Chondrocyte (in vitro differentiated cells): ENCODE data around the gene PSMB2. TPM values are rescaled to one million over a fixed set of nuclear protein-coding genes. Genes with fewer than 3 reads are reported as not detected.

Experiments
- DNase-seq: peaks from one replicate; pipeline ENCODE4 v3.0.0; 2021; ENCODE audit warnings: mixed read lengths, low spot score
- H3K27ac Mint-ChIP-seq: one replicate; pipeline ENCODE4 v1.8.0; 2021; ENCODE audit warnings: mild to moderate bottlenecking, moderate library complexity, mixed read lengths; ENCODE audit not compliant: unreplicated experiment
- H3K27me3 Mint-ChIP-seq: 2 replicates; pipeline ENCODE4 v1.8.0; 2021; ENCODE audit warnings: low read depth, mixed read lengths
- H3K36me3 Mint-ChIP-seq: 2 replicates; pipeline ENCODE4 v1.8.0; 2021; ENCODE audit warnings: low read depth, mixed read lengths
- H3K4me1 Mint-ChIP-seq: 2 replicates; pipeline ENCODE4 v1.8.0; 2021; ENCODE audit warnings: low read depth, mild to moderate bottlenecking, mixed read lengths
- H3K4me3 Mint-ChIP-seq: one replicate; pipeline ENCODE4 v1.8.0; 2021; ENCODE audit warnings: mild to moderate bottlenecking, moderate library complexity, mixed read lengths; ENCODE audit not compliant: unreplicated experiment
- H3K9me3 Mint-ChIP-seq: 2 replicates; pipeline ENCODE4 v1.8.0; 2021; ENCODE audit warnings: low read depth, mixed read lengths
- CTCF ChIP-seq: fragments of 200-600 bp; sonication (generic); IDR thresholded peaks from 2 replicates; pipeline ENCODE4 v1.5.0; 2021; ENCODE audit warnings: antibody characterized with exemption, mild to moderate bottlenecking, moderate library complexity
- total RNA-seq: library from RNA; stranded (reverse); gene quantifications from 3 replicates; pipeline ENCODE4 v1.2.1, GENCODE V29; 2021

PSMB2 gene
- total RNA-seq, 1 donor from 2014 or later, result 58.9 TPM

GRCh38 chr1:35557611-35558373, 83.5 kb downstream of the PSMB2 start, which contains the start of gene NCDN:
Gene NCDN (plus strand): TSS chr1:35557799. CDS start chr1:35558191, 392 bp downstream.
- Mint-ChIP-seq H3K27ac (peak within 1 kb of the TSS; percentile 90), H3K4me1 (peaks cover 50% of the 10 kb centered on the region), H3K9me3 (no peaks in the 10 kb centered on the region), H3K27me3 (no peaks in the 10 kb centered on the region), H3K36me3 (peaks cover 9% of the 10 kb centered on the region), H3K4me3 (peak within 1 kb of the TSS; percentile 97)
- TF ChIP-seq CTCF, result peak; percentile 7
- peak; percentile 99 for DNase-seq

- DNase-seq, result peak; percentile 97
- peaks cover 7% of the 10 kb centered on the region for H3K36me3 Mint-ChIP-seq
- H3K9me3 Mint-ChIP-seq, result no peaks in the 10 kb centered on the region
- TF ChIP-seq CTCF, result peak; percentile 26
- H3K27ac Mint-ChIP-seq, result peak within 1 kb of the TSS; percentile 90
- peak within 1 kb of the TSS; percentile 97 for H3K4me3 Mint-ChIP-seq
- H3K4me1 Mint-ChIP-seq, result peaks cover 50% of the 10 kb centered on the region
- no peaks in the 10 kb centered on the region for H3K27me3 Mint-ChIP-seq
These were observed 84.2 kb downstream of the PSMB2 start, which contains the start of gene KIAA0319L for GRCh38 chr1:35557118-35557610. Gene KIAA0319L (minus strand): TSS chr1:35557403. CDS start chr1:35554491, 2,912 bp downstream.

GRCh38 chr1:35556484-35557117, 84.7 kb downstream of the PSMB2 start:
- Mint-ChIP-seq H3K36me3 (peaks cover 8% of the 10 kb centered on the region), H3K27me3 (no peaks in the 10 kb centered on the region), H3K4me1 (peaks cover 49% of the 10 kb centered on the region), H3K4me3 (peak overlapping the region; percentile 97), H3K9me3 (no peaks in the 10 kb centered on the region), H3K27ac (peak overlapping the region; percentile 50)
- DNase-seq, result no peak
- no peak for TF ChIP-seq CTCF

GRCh38 chr1:35555601-35556477, 85.5 kb downstream of the PSMB2 start:
- Mint-ChIP-seq H3K36me3 (peaks cover 5% of the 10 kb centered on the region), H3K27me3 (no peaks in the 10 kb centered on the region), H3K4me1 (peaks cover 42% of the 10 kb centered on the region), H3K27ac (peak overlapping the region; percentile 28), H3K4me3 (peak overlapping the region; percentile 97), H3K9me3 (no peaks in the 10 kb centered on the region)
- TF ChIP-seq CTCF, result no peak
- DNase-seq, result no peak
